Measurements from ENCODE around the gene OSGEP.

DNA sequence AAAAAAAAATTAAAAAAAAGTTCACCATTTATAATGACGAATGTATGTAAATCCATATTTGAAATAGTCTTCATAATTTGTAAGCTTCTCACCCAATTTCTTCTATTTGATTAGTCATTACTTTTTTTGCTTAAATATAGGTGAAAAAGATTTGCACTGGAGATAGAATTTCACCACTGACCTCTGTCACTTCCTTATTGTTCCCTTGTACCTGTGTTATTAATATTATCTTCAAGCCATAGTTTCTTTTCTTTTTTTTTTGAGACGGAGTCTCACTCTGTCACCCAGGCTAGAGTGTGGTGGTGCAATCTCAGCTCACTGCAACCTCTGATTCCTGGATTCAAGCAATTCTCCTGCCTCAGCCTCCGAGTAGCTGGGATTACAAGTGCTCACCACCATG is 57.1 kb downstream of the OSGEP start:
- TF ChIP-seq, protein P1, sequence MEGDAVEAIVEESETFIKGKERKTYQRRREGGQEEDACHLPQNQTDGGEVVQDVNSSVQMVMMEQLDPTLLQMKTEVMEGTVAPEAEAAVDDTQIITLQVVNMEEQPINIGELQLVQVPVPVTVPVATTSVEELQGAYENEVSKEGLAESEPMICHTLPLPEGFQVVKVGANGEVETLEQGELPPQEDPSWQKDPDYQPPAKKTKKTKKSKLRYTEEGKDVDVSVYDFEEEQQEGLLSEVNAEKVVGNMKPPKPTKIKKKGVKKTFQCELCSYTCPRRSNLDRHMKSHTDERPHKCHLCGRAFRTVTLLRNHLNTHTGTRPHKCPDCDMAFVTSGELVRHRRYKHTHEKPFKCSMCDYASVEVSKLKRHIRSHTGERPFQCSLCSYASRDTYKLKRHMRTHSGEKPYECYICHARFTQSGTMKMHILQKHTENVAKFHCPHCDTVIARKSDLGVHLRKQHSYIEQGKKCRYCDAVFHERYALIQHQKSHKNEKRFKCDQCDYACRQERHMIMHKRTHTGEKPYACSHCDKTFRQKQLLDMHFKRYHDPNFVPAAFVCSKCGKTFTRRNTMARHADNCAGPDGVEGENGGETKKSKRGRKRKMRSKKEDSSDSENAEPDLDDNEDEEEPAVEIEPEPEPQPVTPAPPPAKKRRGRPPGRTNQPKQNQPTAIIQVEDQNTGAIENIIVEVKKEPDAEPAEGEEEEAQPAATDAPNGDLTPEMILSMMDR (IDR thresholded peaks at IDR 0.05; ENCODE audit: low read depth, low read length): no peak
- no peak for TF ChIP-seq POLR2A (IDR thresholded peaks at IDR 0.05; ENCODE audit: extremely low read depth, insufficient read length)
- TF ChIP-seq, protein P2, sequence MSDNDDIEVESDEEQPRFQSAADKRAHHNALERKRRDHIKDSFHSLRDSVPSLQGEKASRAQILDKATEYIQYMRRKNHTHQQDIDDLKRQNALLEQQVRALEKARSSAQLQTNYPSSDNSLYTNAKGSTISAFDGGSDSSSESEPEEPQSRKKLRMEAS (IDR thresholded peaks at IDR 0.05; ENCODE audit: low read depth, low read length): no peak

Measured in NB4 (cell line).